GM12878 (cell line): ENCODE data around the gene ZG16B. TPM values are rescaled to one million over a fixed set of nuclear protein-coding genes. Genes with fewer than 3 reads are reported as not detected.

Experiments used
- CEBPZ ChIP-seq: fragments of 150-350 bp; IDR thresholded peaks from 2 replicates; pipeline ENCODE4 v1.6.1; 2016; ENCODE audit warnings: low read depth, low read length
- CTCF ChIP-seq, 3 experiments: IDR thresholded peaks in 2 of 3; conservative IDR thresholded peaks in 1 of 3; 2 replicates each; pipeline ENCODE4 v1.5.1; 2011; ENCODE audit warnings: low read depth in 3 of 3, low read length in 3 of 3, mild to moderate bottlenecking in 3 of 3, control low read depth in 2 of 3, moderate library complexity in 2 of 3, inconsistent platforms in 1 of 3, mixed read lengths in 1 of 3; ENCODE audit not compliant: control insufficient read depth in 2 of 3, insufficient read depth in 1 of 3; ENCODE audit errors: extremely low read depth in 1 of 3
- HCFC1 ChIP-seq: fragments of 150-350 bp; IDR thresholded peaks from 2 replicates; pipeline ENCODE4 v1.6.1; 2014; ENCODE audit warnings: low read length
- JUND ChIP-seq: IDR thresholded peaks from 2 replicates; pipeline ENCODE4 v1.6.1; 2012; ENCODE audit warnings: low read depth, mild to moderate bottlenecking, low read length, improper control_type of control experiment, moderate library complexity
- NBN ChIP-seq: fragments of 450-650 bp; IDR thresholded peaks from 2 replicates; pipeline ENCODE4 v1.6.1; 2016
- NFYB ChIP-seq: IDR thresholded peaks from 2 replicates; pipeline ENCODE4 v1.6.1; 2011; ENCODE audit warnings: low read depth, mild to moderate bottlenecking, low read length, improper control_type of control experiment, moderate library complexity; ENCODE audit not compliant: insufficient read depth
- PBX3 ChIP-seq: IDR thresholded peaks from 2 replicates; pipeline ENCODE4 v1.6.1; 2011; ENCODE audit warnings: mild to moderate bottlenecking, low read depth, low read length, moderate library complexity; ENCODE audit not compliant: insufficient replicate concordance
- POU2F2 ChIP-seq: IDR thresholded peaks from 3 replicates; pipeline ENCODE4 v1.6.1; 2011; ENCODE audit warnings: low read depth, mild to moderate bottlenecking, low read length, borderline replicate concordance
- SMAD1 ChIP-seq: fragments of 450-650 bp; IDR thresholded peaks from 2 replicates; pipeline ENCODE4 v1.6.1; 2018; ENCODE audit warnings: mild to moderate bottlenecking, low read depth; ENCODE audit not compliant: partially characterized antibody
- STAT1 ChIP-seq: fragments of 450-650 bp; conservative IDR thresholded peaks from 2 replicates; pipeline ENCODE4 v1.6.1; 2014; ENCODE audit warnings: antibody characterized with exemption, mild to moderate bottlenecking
- ZBTB40 ChIP-seq: fragments of 450-650 bp; IDR thresholded peaks from 2 replicates; pipeline ENCODE4 v1.6.1; 2016; ENCODE audit warnings: mild to moderate bottlenecking, moderate library complexity, borderline replicate concordance
- ZZZ3 ChIP-seq: IDR thresholded peaks from 2 replicates; pipeline ENCODE4 v1.6.1; 2011; ENCODE audit warnings: low read depth; ENCODE audit not compliant: control insufficient read depth, insufficient read length
- polyA plus RNA-seq, 11 experiments: library from polyadenylated mRNA; depleted of rRNA in 4 of 11; unstranded in 6 of 11; stranded (reverse) in 5 of 11; fragments of >200 nt; fragmentation: Nextera tagmentation in 4 of 11; fragmentation: Illumina TruSeq in 1 of 11; extraction: Ambion mirVana in 4 of 11; extraction: Trizol in 1 of 11; gene quantifications; 1 replicate in 1 of 11; 2 replicates in 10 of 11; pipeline versions ENCODE4 v1.2.1 to v1.2.3, GENCODE V29; 2011 to 2016; ENCODE audit warnings: inconsistent platforms in 2 of 11, missing spikeins in 2 of 11, low read depth in 1 of 11
- total RNA-seq, 4 experiments: library from RNA; depleted of rRNA in 3 of 4; stranded (reverse); fragments of >200 nt in 3 of 4; fragmentation: Illumina TruSeq in 1 of 4; extraction: Trizol in 1 of 4; gene quantifications; 2 replicates each; pipeline versions ENCODE4 v1.2.1 to v1.2.3, GENCODE V29; 2013 to 2021

The ZG16B gene
- total and polyA plus RNA-seq, 10 of the 15 experiments (the other 5 are each of a cell fraction or from before 2014, with no cell fraction given) = 1.00 to 11.6 (median 5.8) TPM

DNA sequence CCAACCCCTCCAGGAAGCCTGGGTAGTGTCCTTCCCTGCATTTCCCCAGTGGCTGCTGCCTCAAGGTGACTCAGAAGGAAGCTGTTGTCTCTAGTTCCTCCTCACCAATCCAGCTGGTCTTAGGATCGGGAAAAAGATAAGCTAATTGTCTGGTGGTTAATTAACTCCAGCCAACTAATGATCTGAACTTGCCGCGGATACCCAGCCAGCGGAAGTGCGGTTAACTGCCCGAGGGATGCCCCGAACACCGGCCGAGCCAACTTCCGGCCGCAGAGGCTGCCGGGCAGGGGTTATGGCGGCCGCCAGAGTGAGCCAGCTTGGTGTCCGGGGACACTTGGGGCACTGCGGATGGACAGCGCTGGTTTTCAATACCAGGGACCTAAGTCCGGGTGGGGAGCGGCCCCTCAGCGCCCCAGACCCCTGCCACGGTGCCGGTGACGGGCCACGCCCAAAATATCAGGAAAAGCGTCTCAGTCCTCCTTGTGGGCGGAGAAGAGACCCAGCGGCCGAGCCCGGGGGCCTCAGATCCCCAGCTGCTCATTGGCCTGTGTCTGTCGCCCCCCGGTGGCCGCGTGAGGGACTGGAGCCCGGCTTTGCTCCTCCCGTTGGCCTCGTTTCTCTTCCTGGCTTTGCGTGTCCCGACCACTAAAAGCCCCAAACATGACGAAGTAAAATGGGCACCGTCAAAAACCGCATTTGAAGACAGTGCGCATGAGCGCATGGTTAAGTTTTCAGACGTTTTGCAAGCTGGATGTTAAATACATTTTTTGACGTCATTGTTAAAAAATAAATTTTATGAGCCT is 38.1 kb downstream of the ZG16B start (continued):
- TF ChIP-seq CEBPZ = no peak
- TF ChIP-seq ZZZ3 = no peak
- 0 out of 2 replicates have a peak, but pooled peaks have one; percentile 20 for TF ChIP-seq NFYB
- TF ChIP-seq PBX3 = no peak
- TF ChIP-seq CTCF (IDR thresholded peaks at IDR 0.05 in 2 of 3, conservative IDR thresholded peaks at IDR 0.05 in 1 of 3; ENCODE audit: control insufficient read depth in 2 of 3, extremely low read depth in 1 of 3, insufficient read depth in 1 of 3, low read depth in 3 of 3, low read length in 3 of 3) = peak; percentile 95 to 98 (median 98); a peak in 5 of 6 replicates
- TF ChIP-seq ZBTB40 = peak; percentile 92
- TF ChIP-seq JUND = no peak
- no peak for TF ChIP-seq SMAD1
- peak; percentile 75; the same call in 1 of the 3 replicates for TF ChIP-seq POU2F2
- peak; percentile 61 for TF ChIP-seq HCFC1
- peak; percentile 86 for TF ChIP-seq STAT1
- peak; percentile 74 for TF ChIP-seq NBN
